Lower leg skin (tissue), 3 donors: ENCODE measurements around the gene STXBP6.

Experiments
- POLR2A ChIP-seq, 2 donors: fragments of 450-650 bp; IDR thresholded peaks; one replicate each; pipeline ENCODE4 v1.6.1; 2016 to 2017; ENCODE audit warnings: antibody characterized with exemption in 2 of 2, mild to moderate bottlenecking in 1 of 2, moderate library complexity in 1 of 2
- TF ChIP-seq, protein P1 (sequence below), 3 donors: fragments of 450-650 bp; IDR thresholded peaks; one replicate each; pipeline ENCODE4 v1.5.1; 2016; ENCODE audit warnings: antibody characterized with exemption in 3 of 3, mild to moderate bottlenecking in 3 of 3, moderate library complexity in 2 of 3

- TF ChIP-seq, protein P1, sequence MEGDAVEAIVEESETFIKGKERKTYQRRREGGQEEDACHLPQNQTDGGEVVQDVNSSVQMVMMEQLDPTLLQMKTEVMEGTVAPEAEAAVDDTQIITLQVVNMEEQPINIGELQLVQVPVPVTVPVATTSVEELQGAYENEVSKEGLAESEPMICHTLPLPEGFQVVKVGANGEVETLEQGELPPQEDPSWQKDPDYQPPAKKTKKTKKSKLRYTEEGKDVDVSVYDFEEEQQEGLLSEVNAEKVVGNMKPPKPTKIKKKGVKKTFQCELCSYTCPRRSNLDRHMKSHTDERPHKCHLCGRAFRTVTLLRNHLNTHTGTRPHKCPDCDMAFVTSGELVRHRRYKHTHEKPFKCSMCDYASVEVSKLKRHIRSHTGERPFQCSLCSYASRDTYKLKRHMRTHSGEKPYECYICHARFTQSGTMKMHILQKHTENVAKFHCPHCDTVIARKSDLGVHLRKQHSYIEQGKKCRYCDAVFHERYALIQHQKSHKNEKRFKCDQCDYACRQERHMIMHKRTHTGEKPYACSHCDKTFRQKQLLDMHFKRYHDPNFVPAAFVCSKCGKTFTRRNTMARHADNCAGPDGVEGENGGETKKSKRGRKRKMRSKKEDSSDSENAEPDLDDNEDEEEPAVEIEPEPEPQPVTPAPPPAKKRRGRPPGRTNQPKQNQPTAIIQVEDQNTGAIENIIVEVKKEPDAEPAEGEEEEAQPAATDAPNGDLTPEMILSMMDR (IDR thresholded peaks at IDR 0.05) = no peak
- no peak for TF ChIP-seq POLR2A (IDR thresholded peaks at IDR 0.05)
Measured at GRCh38 chr14:25056688-25057078, 6.7 kb upstream of the STXBP6 start.
